SK-MEL-5 (cell line): ENCODE results near the gene RPS6KA2. TPM values are rescaled to one million over a fixed set of nuclear protein-coding genes. Genes with fewer than 3 reads are reported as not detected.

ENCODE experiments used
- DNase-seq: peaks from one replicate; pipeline ENCODE4 v3.0.0-alpha.2; 2016; ENCODE audit warnings: low read depth, low spot score
- in situ Hi-C: cut with HindIII; loops from 2 replicates; pipeline ENCODE4 v1.10.0; 2016; ENCODE audit warnings: low sequenced_read_pairs, high pct_unique_total_duplicates, low pct_unique_long_range_greater_than_20kb
- total RNA-seq: library from RNA; depleted of rRNA; stranded (reverse); fragments of >200 nt; shearing (Covaris generic); gene quantifications from 2 replicates; pipeline ENCODE4 v1.2.3, GENCODE V29; 2014

RPS6KA2 gene
- total RNA-seq, 1 experiment from 2014 or later: 2.1 TPM

- DNase-seq: no peak
- in situ Hi-C loops: no loop called here
These were observed 203.3 kb downstream of the RPS6KA2 start for GRCh38 chr6:166423781-166424180.

GRCh38 chr6:166423051-166423745 lies 203.9 kb downstream of the RPS6KA2 start:
- no peak for DNase-seq
- in situ Hi-C loops: no loop called here

GRCh38 chr6:166422201-166422940 lies 204.7 kb downstream of the RPS6KA2 start:
- in situ Hi-C loops: no loop called here
- no peak for DNase-seq

GRCh38 chr6:166420351-166420750 lies 206.7 kb downstream of the RPS6KA2 start:
- DNase-seq: peak; percentile 60
- in situ Hi-C loops: no loop called here

- in situ Hi-C loops: no loop called here
- no peak for DNase-seq
These were observed 207.3 kb downstream of the RPS6KA2 start for GRCh38 chr6:166419717-166420116.

- DNase-seq: no peak
- in situ Hi-C loops: no loop called here
These were observed 207.8 kb downstream of the RPS6KA2 start for GRCh38 chr6:166419286-166419685.

- in situ Hi-C loops: no loop called here
These were observed 208.3 kb downstream of the RPS6KA2 start for GRCh38 chr6:166418691-166419143.

GRCh38 chr6:166417285-166417691 lies 209.8 kb downstream of the RPS6KA2 start:
- in situ Hi-C loops: no loop called here
- no peak for DNase-seq

More at GRCh38 chr6:166418691-166419143, 208.3 kb downstream of the RPS6KA2 start:
- DNase-seq: no peak

- DNase-seq: no peak
- in situ Hi-C loops: no loop called here
These were observed 211.2 kb downstream of the RPS6KA2 start for GRCh38 chr6:166415833-166416347.

GRCh38 chr6:166415306-166415705 lies 211.7 kb downstream of the RPS6KA2 start:
- DNase-seq: no peak
- in situ Hi-C loops: no loop called here

GRCh38 chr6:166413491-166413951 lies 213.5 kb downstream of the RPS6KA2 start:
- DNase-seq: no peak
- in situ Hi-C loops: no loop called here

- no peak for DNase-seq
- in situ Hi-C loops: no loop called here
These were observed 214.1 kb downstream of the RPS6KA2 start for GRCh38 chr6:166412911-166413384.

GRCh38 chr6:166412156-166412910 lies 214.7 kb downstream of the RPS6KA2 start:
- in situ Hi-C loops: no loop called here
- no peak for DNase-seq

GRCh38 chr6:166411721-166412151 lies 215.3 kb downstream of the RPS6KA2 start:
- in situ Hi-C loops: no loop called here
- DNase-seq: no peak

GRCh38 chr6:166411271-166411670 lies 215.8 kb downstream of the RPS6KA2 start:
- no peak for DNase-seq
- in situ Hi-C loops: no loop called here

GRCh38 chr6:166410426-166410935 lies 216.6 kb downstream of the RPS6KA2 start:
- in situ Hi-C loops: no loop called here
- no peak for DNase-seq

- in situ Hi-C loops: no loop called here
- no peak for DNase-seq
These were observed 217.9 kb downstream of the RPS6KA2 start for GRCh38 chr6:166408936-166409755.
